ENCODE measurements around the gene ACAD10. TPM values are rescaled to one million over a fixed set of nuclear protein-coding genes. Genes with fewer than 3 reads are reported as not detected.
"Not testable (repeated sequence)": the region's sequence is repeated elsewhere in the genome, so short reads cannot be mapped to it uniquely, and the experiment has no call there.

Gene ACAD10
- total RNA-seq, 2 experiments from 2014 or later: 24.5 to 28.8 TPM

GRCh38 chr12:111642681-111643426 is 43.0 kb upstream of the ACAD10 start:
- Mint-ChIP-seq H3K36me3 (ENCODE audit: low read depth) (peaks cover 19% of the 10 kb centered on the region), H3K27me3 (no peaks in the 10 kb centered on the region), H3K4me3 (no peak overlapping the region), H3K27ac (no peak overlapping the region), H3K4me1 (ENCODE audit: low read depth) (no peaks in the 10 kb centered on the region), H3K9me3 (no peaks in the 10 kb centered on the region)
- ATAC-seq (no peak), DNase-seq (no peak)
- POLR2A ChIA-PET: no interaction called here
- intact Hi-C loops (cut with micrococcal nuclease): no loop called here
- CTCF ChIA-PET: no interaction called here
- no peak for TF ChIP-seq CTCF (IDR thresholded peaks at IDR 0.05)

- no peak for TF ChIP-seq CTCF (IDR thresholded peaks at IDR 0.05)
- DNase-seq (no peak), ATAC-seq (no peak)
- Mint-ChIP-seq H3K27me3 (no peaks in the 10 kb centered on the region), H3K4me3 (no peak overlapping the region), H3K4me1 (ENCODE audit: low read depth) (no peaks in the 10 kb centered on the region), H3K27ac (no peak overlapping the region), H3K36me3 (ENCODE audit: low read depth) (peaks cover 19% of the 10 kb centered on the region), H3K9me3 (no peaks in the 10 kb centered on the region)
- intact Hi-C loops (cut with micrococcal nuclease): no loop called here
- ChIA-PET POLR2A (no interaction called here), CTCF (no interaction called here)
Measured at GRCh38 chr12:111643427-111643826, 42.4 kb upstream of the ACAD10 start.

GRCh38 chr12:111645433-111645832 is 40.4 kb upstream of the ACAD10 start:
- H3K27ac Mint-ChIP-seq: no peak overlapping the region
- no peaks in the 10 kb centered on the region for H3K4me1 Mint-ChIP-seq (ENCODE audit: low read depth)
- DNase-seq: no peak
- no peaks in the 10 kb centered on the region for H3K27me3 Mint-ChIP-seq
- ChIA-PET CTCF (no interaction called here), POLR2A (no interaction called here)
- ATAC-seq: no peak
- H3K36me3 Mint-ChIP-seq (ENCODE audit: low read depth): peaks cover 22% of the 10 kb centered on the region
- H3K4me3 Mint-ChIP-seq: no peak overlapping the region
- intact Hi-C loops (cut with micrococcal nuclease): no loop called here
- TF ChIP-seq CTCF (IDR thresholded peaks at IDR 0.05): no peak
- no peaks in the 10 kb centered on the region for H3K9me3 Mint-ChIP-seq

GRCh38 chr12:111650912-111651311 is 34.9 kb upstream of the ACAD10 start:
- Mint-ChIP-seq H3K36me3 (ENCODE audit: low read depth) (peaks cover 19% of the 10 kb centered on the region), H3K27ac (no peak overlapping the region), H3K4me1 (ENCODE audit: low read depth) (no peaks in the 10 kb centered on the region), H3K9me3 (no peaks in the 10 kb centered on the region), H3K27me3 (no peaks in the 10 kb centered on the region), H3K4me3 (no peak overlapping the region)
- ChIA-PET CTCF (no interaction called here), POLR2A (no interaction called here)
- DNase-seq: no peak
- no peak for TF ChIP-seq CTCF (IDR thresholded peaks at IDR 0.05)
- intact Hi-C loops (cut with micrococcal nuclease): no loop called here
- no peak for ATAC-seq

GRCh38 chr12:111652530-111652929 is 33.3 kb upstream of the ACAD10 start:
- peaks cover 15% of the 10 kb centered on the region for H3K36me3 Mint-ChIP-seq (ENCODE audit: low read depth)
- not testable (repeated sequence) for DNase-seq, H3K4me3 Mint-ChIP-seq

More at GRCh38 chr12:111652530-111652929, 33.3 kb upstream of the ACAD10 start:
- POLR2A ChIA-PET; H3K27me3 Mint-ChIP-seq; H3K4me1 Mint-ChIP-seq (ENCODE audit: low read depth); H3K27ac Mint-ChIP-seq; intact Hi-C loops (cut with micrococcal nuclease); H3K9me3 Mint-ChIP-seq; ATAC-seq; CTCF ChIA-PET: not testable (repeated sequence)

Measured in activated CD8-positive, alpha-beta T cell treated with anti-CD3 and anti-CD28 coated beads for 36 hours (primary cell).